WERI-Rb-1 (cell line): Measurements from ENCODE around the gene MORC2.

Experiments used
- DNase-seq: peaks from one replicate; pipeline ENCODE4 v3.0.0-alpha.2; 2020
- H3K27ac ChIP-seq: fragments of 250-450 bp; sonication (Bioruptor Pico); 2 replicates; pipeline ENCODE4 v1.5.1; 2020; ENCODE audit warnings: mild to moderate bottlenecking, moderate library complexity
- H3K27me3 ChIP-seq: fragments of 250-450 bp; sonication (Bioruptor Pico); 2 replicates; pipeline ENCODE4 v1.5.1; 2021; ENCODE audit warnings: mild to moderate bottlenecking, low read depth, moderate library complexity; ENCODE audit not compliant: insufficient read depth, severe bottlenecking
- H3K36me3 ChIP-seq: fragments of 250-450 bp; sonication (Bioruptor Pico); 2 replicates; pipeline ENCODE4 v1.5.1; 2020; ENCODE audit warnings: mild to moderate bottlenecking, moderate library complexity
- H3K4me3 ChIP-seq: 2 replicates; pipeline ENCODE4 v1.5.1; 2011; ENCODE audit warnings: low read depth, mild to moderate bottlenecking, control low read depth, low read length
- H3K9me3 ChIP-seq: fragments of 250-450 bp; sonication (Bioruptor Pico); 2 replicates; pipeline ENCODE4 v1.5.1; 2021; ENCODE audit warnings: mild to moderate bottlenecking, moderate library complexity; ENCODE audit not compliant: severe bottlenecking
- TF ChIP-seq, protein P1 (sequence below): IDR thresholded peaks from 2 replicates; pipeline ENCODE4 v1.5.1; 2011; ENCODE audit warnings: low read depth, mild to moderate bottlenecking, control low read depth, inconsistent platforms, low read length

MORC2 gene

DNA sequence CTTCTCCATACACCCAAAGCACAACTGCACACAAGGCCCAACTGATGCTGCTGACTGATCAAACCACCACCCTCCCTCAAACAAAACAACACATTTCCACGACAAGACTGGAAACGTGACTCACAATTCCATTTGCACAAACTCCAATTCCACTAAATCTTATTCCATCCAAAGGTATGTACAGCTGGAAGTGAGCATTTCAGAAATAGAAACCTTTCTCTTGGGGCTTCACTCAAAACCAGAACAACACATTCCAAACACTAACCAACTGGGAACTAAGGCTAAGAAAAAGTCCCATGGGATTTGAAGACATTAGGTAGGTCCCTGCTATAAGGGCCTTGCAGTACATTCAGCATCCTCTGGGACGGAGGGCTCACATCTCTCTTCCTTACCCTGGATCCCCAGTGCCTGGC is 19.6 kb downstream of the MORC2 start:
- DNase-seq = no peak

GRCh38 chr22:30947816-30948454 is 20.6 kb downstream of the MORC2 start:
- Histone ChIP-seq H3K36me3 (peaks cover 96% of the 10 kb centered on the region), H3K27me3 (no peaks in the 10 kb centered on the region), H3K4me3 (no peak overlapping the region), H3K27ac (no peak overlapping the region), H3K9me3 (no peaks in the 10 kb centered on the region)
- TF ChIP-seq, protein P1, sequence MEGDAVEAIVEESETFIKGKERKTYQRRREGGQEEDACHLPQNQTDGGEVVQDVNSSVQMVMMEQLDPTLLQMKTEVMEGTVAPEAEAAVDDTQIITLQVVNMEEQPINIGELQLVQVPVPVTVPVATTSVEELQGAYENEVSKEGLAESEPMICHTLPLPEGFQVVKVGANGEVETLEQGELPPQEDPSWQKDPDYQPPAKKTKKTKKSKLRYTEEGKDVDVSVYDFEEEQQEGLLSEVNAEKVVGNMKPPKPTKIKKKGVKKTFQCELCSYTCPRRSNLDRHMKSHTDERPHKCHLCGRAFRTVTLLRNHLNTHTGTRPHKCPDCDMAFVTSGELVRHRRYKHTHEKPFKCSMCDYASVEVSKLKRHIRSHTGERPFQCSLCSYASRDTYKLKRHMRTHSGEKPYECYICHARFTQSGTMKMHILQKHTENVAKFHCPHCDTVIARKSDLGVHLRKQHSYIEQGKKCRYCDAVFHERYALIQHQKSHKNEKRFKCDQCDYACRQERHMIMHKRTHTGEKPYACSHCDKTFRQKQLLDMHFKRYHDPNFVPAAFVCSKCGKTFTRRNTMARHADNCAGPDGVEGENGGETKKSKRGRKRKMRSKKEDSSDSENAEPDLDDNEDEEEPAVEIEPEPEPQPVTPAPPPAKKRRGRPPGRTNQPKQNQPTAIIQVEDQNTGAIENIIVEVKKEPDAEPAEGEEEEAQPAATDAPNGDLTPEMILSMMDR = peak; percentile 33; the same call in 1 of the 2 replicates
- no peak for DNase-seq

More for the DNA sequence above, 19.6 kb downstream of the MORC2 start:
- Histone ChIP-seq H3K9me3 (no peaks in the 10 kb centered on the region), H3K27me3 (no peaks in the 10 kb centered on the region), H3K4me3 (no peak overlapping the region), H3K27ac (no peak overlapping the region), H3K36me3 (peaks cover 95% of the 10 kb centered on the region)
- TF ChIP-seq, protein P1 = no peak

DNA sequence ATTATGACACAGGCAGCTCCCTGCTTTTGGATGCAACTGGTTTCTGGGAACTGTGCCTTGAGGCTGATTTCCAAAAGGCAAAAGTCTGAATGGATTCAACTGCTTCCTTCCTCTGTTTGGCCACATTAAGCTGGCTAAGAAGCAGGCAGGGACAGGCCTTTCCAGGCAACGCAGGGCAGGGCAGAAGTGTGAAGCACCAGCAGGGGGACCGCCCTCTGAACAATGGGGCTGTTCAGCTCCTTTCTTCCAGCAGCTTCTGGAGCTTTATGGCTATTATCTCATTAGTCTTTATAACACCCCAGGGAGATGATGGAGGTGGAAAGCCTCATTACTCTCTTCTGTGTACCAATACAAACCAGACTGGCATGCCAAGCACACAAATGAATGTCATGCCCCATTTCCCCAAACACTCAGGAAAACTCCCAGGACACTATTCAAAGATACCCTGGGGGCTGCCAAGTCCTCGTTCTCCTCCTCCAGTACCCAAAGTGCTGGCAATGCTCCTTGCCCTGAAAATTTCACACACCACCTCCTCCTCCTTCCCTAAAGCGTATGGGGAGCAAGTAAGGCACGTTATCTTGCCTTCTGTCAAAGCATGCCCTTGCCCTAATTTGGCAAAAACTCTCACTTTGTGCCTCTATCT is 21.3 kb downstream of the MORC2 start:
- H3K27ac ChIP-seq = no peak overlapping the region
- H3K4me3 ChIP-seq = no peak overlapping the region
- TF ChIP-seq, protein P1 = no peak
- no peak for DNase-seq
- H3K36me3 ChIP-seq = peaks cover 96% of the 10 kb centered on the region
- no peaks in the 10 kb centered on the region for H3K27me3 ChIP-seq
- H3K9me3 ChIP-seq = no peaks in the 10 kb centered on the region

DNA sequence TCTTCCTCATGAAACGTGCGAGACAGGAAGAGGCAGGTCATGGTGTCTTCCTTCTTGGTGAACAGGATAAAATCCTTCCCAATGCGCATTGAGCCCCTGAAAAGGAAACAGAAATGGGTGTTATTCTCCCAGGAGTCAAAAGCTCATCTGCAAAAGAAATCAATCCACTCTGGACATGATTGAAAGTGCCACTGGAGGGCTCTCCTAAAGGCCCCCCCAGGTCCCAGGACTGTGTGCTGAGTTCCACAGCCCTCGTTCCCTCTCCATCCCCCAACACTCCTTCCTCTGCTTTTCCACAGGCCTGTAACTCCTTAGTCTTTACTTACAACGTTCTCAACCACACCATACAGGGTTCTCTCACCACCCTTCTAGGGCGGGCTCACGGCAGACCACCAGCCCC is 22.2 kb downstream of the MORC2 start:
- Histone ChIP-seq H3K9me3 (no peaks in the 10 kb centered on the region), H3K27ac (no peak overlapping the region), H3K4me3 (no peak overlapping the region), H3K36me3 (peaks cover 99% of the 10 kb centered on the region), H3K27me3 (no peaks in the 10 kb centered on the region)
- DNase-seq = no peak
- TF ChIP-seq, protein P1 = no peak

GRCh38 chr22:30945653-30946052 is 22.9 kb downstream of the MORC2 start:
- no peak overlapping the region for H3K4me3 ChIP-seq
- peaks cover 99% of the 10 kb centered on the region for H3K36me3 ChIP-seq
- no peak overlapping the region for H3K27ac ChIP-seq
- no peaks in the 10 kb centered on the region for H3K9me3 ChIP-seq
- no peak for DNase-seq
- H3K27me3 ChIP-seq = no peaks in the 10 kb centered on the region
- TF ChIP-seq, protein P1 = no peak

DNA sequence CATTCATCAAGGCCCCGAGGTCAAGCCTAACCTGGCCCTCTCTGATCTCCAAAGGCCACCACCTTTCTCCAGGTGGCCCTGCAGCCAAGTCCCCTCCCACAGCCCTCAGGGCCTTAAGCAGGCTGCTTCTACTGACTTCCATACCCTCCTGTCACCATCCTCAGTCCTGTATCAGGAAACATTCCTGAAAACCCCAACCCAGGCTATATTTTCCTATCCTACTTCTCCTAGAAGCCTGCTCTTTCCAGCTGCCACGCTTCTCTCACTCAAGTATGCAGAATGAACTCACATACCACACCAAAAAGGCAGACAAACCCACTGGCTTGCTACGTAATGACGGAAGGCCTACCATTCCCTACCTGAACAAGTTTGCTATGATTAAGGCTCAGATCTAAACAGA is 23.6 kb downstream of the MORC2 start:
- Histone ChIP-seq H3K4me3 (no peak overlapping the region), H3K9me3 (no peaks in the 10 kb centered on the region), H3K27me3 (no peaks in the 10 kb centered on the region), H3K27ac (no peak overlapping the region), H3K36me3 (peaks cover 96% of the 10 kb centered on the region)
- TF ChIP-seq, protein P1 = no peak
- DNase-seq = no peak
